ENCODE results near the gene TRIM56. TPM values are rescaled to one million over a fixed set of nuclear protein-coding genes. Genes with fewer than 3 reads are reported as not detected.

TRIM56 gene
- total and polyA plus RNA-seq, 2 of the 13 experiments (the other 11 are each of a cell fraction or from before 2014, with no cell fraction given), result 3.2 to 7.1 TPM

DNA sequence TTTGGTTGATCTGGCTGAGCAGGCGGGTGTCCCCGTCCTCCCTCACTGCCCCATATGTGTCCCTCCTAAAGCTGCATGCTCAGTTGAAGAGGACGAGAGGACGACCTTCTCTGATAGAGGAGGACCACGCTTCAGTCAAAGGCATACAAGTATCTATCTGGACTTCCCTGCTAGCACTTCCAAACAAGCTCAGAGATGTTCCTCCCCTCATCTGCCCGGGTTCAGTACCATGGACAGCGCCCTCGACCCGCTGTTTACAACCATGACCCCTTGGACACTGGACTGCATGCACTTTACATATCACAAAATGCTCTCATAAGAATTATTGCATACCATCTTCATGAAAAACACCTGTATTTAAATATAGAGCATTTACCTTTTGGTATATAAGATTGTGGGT lies 26.9 kb upstream of the TRIM56 start (continued):
- TF ChIP-seq ZNF883 (CRISPR knock-in tag; IDR thresholded peaks at IDR 0.05; ENCODE audit: not compliant biosample characterization) (peak; percentile 40), HNRNPH1 (optimal IDR thresholded peaks at IDR 0.05; ENCODE audit: low read depth, low read length) (no peak), TOE1 (CRISPR knock-in tag; IDR thresholded peaks at IDR 0.05) (no peak), HOXA5 (CRISPR knock-in tag; IDR thresholded peaks at IDR 0.05) (peak; percentile 94), KLF15 (CRISPR knock-in tag; IDR thresholded peaks at IDR 0.05; ENCODE audit: borderline replicate concordance) (no peak), SMAD1 (CRISPR knock-in tag; IDR thresholded peaks at IDR 0.05; ENCODE audit: borderline replicate concordance, low read depth) (no peak), ZBTB20 (CRISPR knock-in tag; IDR thresholded peaks at IDR 0.05; ENCODE audit: borderline replicate concordance, low read depth) (peak; percentile 73; the same call in 1 of the 2 replicates), CTCF (CRISPR knock-in tag; IDR thresholded peaks at IDR 0.05) (peak; percentile 6; the same call in 1 of the 2 replicates), ZNF614 (CRISPR knock-in tag; IDR thresholded peaks at IDR 0.05; ENCODE audit: borderline replicate concordance) (peak; percentile 47; the same call in 1 of the 2 replicates), ZNF788 (CRISPR knock-in tag; IDR thresholded peaks at IDR 0.05; ENCODE audit: borderline replicate concordance) (no peak), ATF2 (CRISPR knock-in tag; IDR thresholded peaks at IDR 0.05) (0 out of 2 replicates have a peak, but pooled peaks have one; percentile 76), ZNF629 (CRISPR knock-in tag; conservative IDR thresholded peaks at IDR 0.05) (no peak), SALL1 (CRISPR knock-in tag; IDR thresholded peaks at IDR 0.05) (peak; percentile 91), ZNF569 (CRISPR knock-in tag; IDR thresholded peaks at IDR 0.05; ENCODE audit: borderline replicate concordance) (no peak), CCAR2 (optimal IDR thresholded peaks at IDR 0.05; ENCODE audit: low read depth, low read length) (no peak), POLR2AphosphoS5 (IDR thresholded peaks at IDR 0.05; ENCODE audit: low read depth, low read length) (no peak), CENPX (CRISPR knock-in tag; IDR thresholded peaks at IDR 0.05) (no peak), GATAD1 (CRISPR knock-in tag; IDR thresholded peaks at IDR 0.05) (peak; percentile 67), BRCA1 (CRISPR knock-in tag; IDR thresholded peaks at IDR 0.05) (peak; percentile 98), TMF1 (CRISPR knock-in tag; IDR thresholded peaks at IDR 0.05; ENCODE audit: low read depth) (no peak), ZNF816 (CRISPR knock-in tag; IDR thresholded peaks at IDR 0.05; ENCODE audit: borderline replicate concordance) (peak; percentile 51; the same call in 1 of the 2 replicates)
- TF ChIP-seq, protein P1, sequence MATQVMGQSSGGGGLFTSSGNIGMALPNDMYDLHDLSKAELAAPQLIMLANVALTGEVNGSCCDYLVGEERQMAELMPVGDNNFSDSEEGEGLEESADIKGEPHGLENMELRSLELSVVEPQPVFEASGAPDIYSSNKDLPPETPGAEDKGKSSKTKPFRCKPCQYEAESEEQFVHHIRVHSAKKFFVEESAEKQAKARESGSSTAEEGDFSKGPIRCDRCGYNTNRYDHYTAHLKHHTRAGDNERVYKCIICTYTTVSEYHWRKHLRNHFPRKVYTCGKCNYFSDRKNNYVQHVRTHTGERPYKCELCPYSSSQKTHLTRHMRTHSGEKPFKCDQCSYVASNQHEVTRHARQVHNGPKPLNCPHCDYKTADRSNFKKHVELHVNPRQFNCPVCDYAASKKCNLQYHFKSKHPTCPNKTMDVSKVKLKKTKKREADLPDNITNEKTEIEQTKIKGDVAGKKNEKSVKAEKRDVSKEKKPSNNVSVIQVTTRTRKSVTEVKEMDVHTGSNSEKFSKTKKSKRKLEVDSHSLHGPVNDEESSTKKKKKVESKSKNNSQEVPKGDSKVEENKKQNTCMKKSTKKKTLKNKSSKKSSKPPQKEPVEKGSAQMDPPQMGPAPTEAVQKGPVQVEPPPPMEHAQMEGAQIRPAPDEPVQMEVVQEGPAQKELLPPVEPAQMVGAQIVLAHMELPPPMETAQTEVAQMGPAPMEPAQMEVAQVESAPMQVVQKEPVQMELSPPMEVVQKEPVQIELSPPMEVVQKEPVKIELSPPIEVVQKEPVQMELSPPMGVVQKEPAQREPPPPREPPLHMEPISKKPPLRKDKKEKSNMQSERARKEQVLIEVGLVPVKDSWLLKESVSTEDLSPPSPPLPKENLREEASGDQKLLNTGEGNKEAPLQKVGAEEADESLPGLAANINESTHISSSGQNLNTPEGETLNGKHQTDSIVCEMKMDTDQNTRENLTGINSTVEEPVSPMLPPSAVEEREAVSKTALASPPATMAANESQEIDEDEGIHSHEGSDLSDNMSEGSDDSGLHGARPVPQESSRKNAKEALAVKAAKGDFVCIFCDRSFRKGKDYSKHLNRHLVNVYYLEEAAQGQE (IDR thresholded peaks at IDR 0.05; ENCODE audit: borderline replicate concordance in 1 of 2, low read depth in 1 of 2, low read length in 2 of 2), result peak in 1 of 2 experiments; percentile 100
- TF ChIP-seq, protein P2, sequence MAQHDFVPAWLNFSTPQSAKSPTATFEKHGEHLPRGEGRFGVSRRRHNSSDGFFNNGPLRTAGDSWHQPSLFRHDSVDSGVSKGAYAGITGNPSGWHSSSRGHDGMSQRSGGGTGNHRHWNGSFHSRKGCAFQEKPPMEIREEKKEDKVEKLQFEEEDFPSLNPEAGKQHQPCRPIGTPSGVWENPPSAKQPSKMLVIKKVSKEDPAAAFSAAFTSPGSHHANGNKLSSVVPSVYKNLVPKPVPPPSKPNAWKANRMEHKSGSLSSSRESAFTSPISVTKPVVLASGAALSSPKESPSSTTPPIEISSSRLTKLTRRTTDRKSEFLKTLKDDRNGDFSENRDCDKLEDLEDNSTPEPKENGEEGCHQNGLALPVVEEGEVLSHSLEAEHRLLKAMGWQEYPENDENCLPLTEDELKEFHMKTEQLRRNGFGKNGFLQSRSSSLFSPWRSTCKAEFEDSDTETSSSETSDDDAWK (CRISPR knock-in tag; IDR thresholded peaks at IDR 0.05), result no peak
